SH-SY5Y (cell line): ENCODE results near the gene SAFB.

ENCODE experiments used
- GATA2 ChIP-seq: IDR thresholded peaks from 2 replicates; pipeline ENCODE4 v1.6.1; 2011; ENCODE audit warnings: mild to moderate bottlenecking, low read depth, low read length
- GATA3 ChIP-seq: IDR thresholded peaks from 2 replicates; pipeline ENCODE4 v1.6.1; 2011; ENCODE audit warnings: low read depth, mild to moderate bottlenecking, low read length, moderate library complexity

GRCh38 chr19:5681391-5682106 is 58.7 kb downstream of the SAFB start:
- TF ChIP-seq GATA2 (no peak), GATA3 (no peak)
